A549 (cell line): Measurements from ENCODE around the gene MVB12B. TPM values are rescaled to one million over a fixed set of nuclear protein-coding genes. Genes with fewer than 3 reads are reported as not detected.

Experiments
- ATAC-seq, 2 experiments: fragments of 200-7000 bp in 1 of 2; fragments of >200 bp in 1 of 2; cut with Nextera tagmentation in 1 of 2; cut with Tn5 transposase in 1 of 2; 3 replicates each; pipeline versions ENCODE4 v1.8.0 to v1.9.1; 2018 to 2020; ENCODE audit warnings: mild to moderate bottlenecking in 1 of 2, moderate library complexity in 1 of 2
- CTCF ChIA-PET: fragments of 300-600 bp; sonication (Branson Sonifier 250); formaldehyde crosslinking; extraction: SDS; loops from one replicate; lab custom pipeline; 2021; ENCODE audit warnings: antibody characterized with exemption, inconsistent platforms; lab: Yijun Ruan, JAX
- POLR2A ChIA-PET: fragments of 350-600 bp; formaldehyde crosslinking; extraction: SDS; loops from one replicate; lab custom pipeline; 2021; ENCODE audit warnings: antibody characterized with exemption, inconsistent platforms; lab: Yijun Ruan, JAX
- DNase-seq, 2 experiments: peaks; one replicate each; pipeline versions ENCODE4 v3.0.0 to v3.0.0-alpha.2; 2011 to 2016; ENCODE audit warnings: low read depth in 1 of 2, low spot score in 1 of 2
- FAIRE-seq: peaks from 2 replicates; lab custom pipeline; 2011; peaks lifted over from hg19 to GRCh38; lab: Jason Lieb, UNC
- H3K27ac ChIP-seq, 2 experiments: fragments of >200 bp; sonication (Bioruptor Twin); formaldehyde crosslinking; 3 replicates each; pipeline ENCODE4 v1.5.1; 2016 to 2017
- H3K4me1 ChIP-seq: fragments of >200 bp; sonication (Bioruptor Twin); formaldehyde crosslinking; 3 replicates; pipeline ENCODE4 v1.6.1; 2016
- H3K4me2 ChIP-seq: fragments of >200 bp; sonication (Bioruptor Twin); formaldehyde crosslinking; 3 replicates; pipeline ENCODE4 v1.6.1; 2016
- H3K4me3 ChIP-seq: fragments of >200 bp; sonication (Bioruptor Twin); formaldehyde crosslinking; 3 replicates; pipeline ENCODE4 v1.5.1; 2016
- H3K9me3 ChIP-seq: fragments of >200 bp; sonication (Bioruptor Twin); formaldehyde crosslinking; 3 replicates; pipeline ENCODE4 v1.6.1; 2016
- ATOH8 ChIP-seq: fragments of 250-450 bp; sonication (Bioruptor Pico); IDR thresholded peaks from 2 replicates; pipeline ENCODE4 v1.5.0; 2020; ENCODE audit warnings: low read depth, mild to moderate bottlenecking, moderate library complexity
- CEBPB ChIP-seq, 2 experiments: fragments of >200 bp in 1 of 2; sonication (Bioruptor Twin) in 1 of 2; formaldehyde crosslinking in 1 of 2; IDR thresholded peaks; 2 replicates each; pipeline ENCODE4 v1.6.1; 2012 to 2016
- CHD2 ChIP-seq: fragments of 150-350 bp; IDR thresholded peaks from 2 replicates; pipeline ENCODE4 v1.6.1; 2014; ENCODE audit warnings: low read length; ENCODE audit not compliant: partially characterized antibody
- EHF ChIP-seq: fragments of 250-450 bp; sonication (Bioruptor Pico); IDR thresholded peaks from 2 replicates; pipeline ENCODE4 v1.5.0; 2020; ENCODE audit warnings: mild to moderate bottlenecking
- ESRRA ChIP-seq: fragments of 150-350 bp; IDR thresholded peaks from 2 replicates; pipeline ENCODE4 v1.6.1; 2014; ENCODE audit warnings: mild to moderate bottlenecking, low read length, borderline replicate concordance
- FOSL2 ChIP-seq, 2 experiments: fragments of 450-650 bp in 1 of 2; fragments of >200 bp in 1 of 2; sonication (Bioruptor Twin) in 1 of 2; formaldehyde crosslinking; IDR thresholded peaks; 2 replicates each; pipeline versions ENCODE4 v1.5.0 to v1.6.1; 2016 to 2020; ENCODE audit warnings: mild to moderate bottlenecking in 1 of 2, moderate library complexity in 1 of 2
- HEYL ChIP-seq: fragments of 250-450 bp; sonication (Bioruptor Pico); IDR thresholded peaks from 2 replicates; pipeline ENCODE4 v1.8.0; 2021; ENCODE audit warnings: mild to moderate bottlenecking, moderate library complexity
- HMGXB4 ChIP-seq: fragments of 250-450 bp; sonication (Bioruptor Pico); IDR thresholded peaks from 2 replicates; pipeline ENCODE4 v1.5.0; 2021; ENCODE audit warnings: mild to moderate bottlenecking, moderate library complexity, borderline replicate concordance
- HOXA7 ChIP-seq: fragments of 250-450 bp; sonication (Bioruptor Pico); IDR thresholded peaks from 2 replicates; pipeline ENCODE4 v1.5.0; 2020; ENCODE audit warnings: mild to moderate bottlenecking, moderate library complexity
- HOXB13 ChIP-seq: fragments of 250-450 bp; sonication (Bioruptor Pico); IDR thresholded peaks from 2 replicates; pipeline ENCODE4 v1.5.0; 2020; ENCODE audit warnings: low read depth, mild to moderate bottlenecking, moderate library complexity
- JUN ChIP-seq, 2 experiments: fragments of >200 bp; sonication (Bioruptor Twin); formaldehyde crosslinking; IDR thresholded peaks; 2 replicates in 1 of 2; 3 replicates in 1 of 2; pipeline ENCODE4 v1.6.1; 2016 to 2017
- MAFK ChIP-seq: fragments of 450-650 bp; IDR thresholded peaks from 2 replicates; pipeline ENCODE4 v1.6.1; 2014; ENCODE audit not compliant: partially characterized antibody
- MAX ChIP-seq: IDR thresholded peaks from 2 replicates; pipeline ENCODE4 v1.6.1; 2012
- MAZ ChIP-seq: fragments of 150-350 bp; IDR thresholded peaks from 2 replicates; pipeline ENCODE4 v1.6.1; 2014; ENCODE audit warnings: antibody characterized with exemption, low read depth, low read length, borderline replicate concordance
- NFE2L2 ChIP-seq: fragments of 150-350 bp; conservative IDR thresholded peaks from 2 replicates; pipeline ENCODE4 v1.6.1; 2014; ENCODE audit warnings: low read length
- NPAS2 ChIP-seq: fragments of 250-450 bp; sonication (Bioruptor Pico); IDR thresholded peaks from 2 replicates; pipeline ENCODE4 v1.8.0; 2022; ENCODE audit warnings: mild to moderate bottlenecking, moderate library complexity, borderline replicate concordance
- POLR2A ChIP-seq: IDR thresholded peaks from 2 replicates; pipeline ENCODE4 v1.6.1; 2012; ENCODE audit warnings: mild to moderate bottlenecking, low read length
- RAD21 ChIP-seq, 2 experiments: fragments of >200 bp in 1 of 2; sonication (Bioruptor Twin) in 1 of 2; formaldehyde crosslinking in 1 of 2; IDR thresholded peaks in 1 of 2; conservative IDR thresholded peaks in 1 of 2; 2 replicates in 1 of 2; 3 replicates in 1 of 2; pipeline ENCODE4 v1.6.1; 2012 to 2018; ENCODE audit warnings: inconsistent platforms in 1 of 2
- RCOR1 ChIP-seq: fragments of 150-350 bp; IDR thresholded peaks from 2 replicates; pipeline ENCODE4 v1.6.1; 2014; ENCODE audit warnings: antibody characterized with exemption, low read length, low read depth
- RNF2 ChIP-seq: fragments of 200-600 bp; sonication (generic); IDR thresholded peaks from 2 replicates; pipeline ENCODE4 v1.6.1; 2016; ENCODE audit warnings: low read depth, mild to moderate bottlenecking, antibody characterized with exemption, moderate library complexity, borderline replicate concordance
- SMC3 ChIP-seq: fragments of >200 bp; sonication (Bioruptor Twin); formaldehyde crosslinking; IDR thresholded peaks from 3 replicates; pipeline ENCODE4 v1.6.1; 2018; ENCODE audit warnings: inconsistent platforms
- SREBF2 ChIP-seq: fragments of 450-650 bp; IDR thresholded peaks from 2 replicates; pipeline ENCODE4 v1.6.1; 2014; ENCODE audit warnings: mild to moderate bottlenecking, moderate library complexity
- ZC3H11A ChIP-seq: fragments of 450-650 bp; IDR thresholded peaks from 2 replicates; pipeline ENCODE4 v1.6.1; 2014; ENCODE audit warnings: antibody characterized with exemption, mild to moderate bottlenecking
- ZFP36 ChIP-seq: fragments of 450-650 bp; IDR thresholded peaks from 2 replicates; pipeline ENCODE4 v1.6.1; 2014; ENCODE audit warnings: borderline replicate concordance; ENCODE audit not compliant: partially characterized antibody
- ZNF302 ChIP-seq: fragments of 250-450 bp; sonication (Bioruptor Pico); IDR thresholded peaks from 2 replicates; pipeline ENCODE4 v1.9.0; 2021; ENCODE audit warnings: inconsistent platforms, mild to moderate bottlenecking, moderate library complexity
- WGBS: methylation state at CpG from one replicate; pipeline ENCODE4 v1.1.6; 2017; ENCODE audit errors: missing lambda C conversion rate; 5-methylcytosine and 5-hydroxymethylcytosine counted together
- polyA plus RNA-seq, 4 experiments: library from polyadenylated mRNA; depleted of rRNA in 3 of 4; stranded (reverse); fragments of >200 nt; fragmentation: RNase III in 1 of 4; extraction: RNeasy Plus Mini Kit Qiagen cat#74134 plus additional on column Dnase treatment in 1 of 4; gene quantifications; 2 replicates in 3 of 4; 3 replicates in 1 of 4; pipeline ENCODE4 v1.2.3, GENCODE V29; 2011 to 2017
- TF ChIP-seq, protein P1 (sequence below): fragments of >200 bp; sonication (Bioruptor Twin); formaldehyde crosslinking; IDR thresholded peaks from 3 replicates; pipeline ENCODE4 v1.6.1; 2016
- TF ChIP-seq, protein P2 (sequence below): fragments of 200-600 bp; sonication (generic); IDR thresholded peaks from 2 replicates; pipeline ENCODE4 v1.6.1; 2016; ENCODE audit warnings: antibody characterized with exemption, mild to moderate bottlenecking, moderate library complexity

Gene MVB12B
- polyA plus RNA-seq, 2 of the 4 experiments (the other 2 are of a cell fraction), result 4.6 to 5.9 TPM

GRCh38 chr9:126532951-126533925, 206.6 kb downstream of the MVB12B start:
- Histone ChIP-seq H3K4me3 (no peak overlapping the region), H3K27ac (no peak overlapping the region), H3K9me3 (no peaks in the 10 kb centered on the region), H3K4me2 (no peak overlapping the region), H3K4me1 (no peaks in the 10 kb centered on the region)
- no peak for FAIRE-seq
- no peak for DNase-seq
- ChIA-PET CTCF (interaction anchor here (0.7 to 4.4 kb wide), 14 partner anchors 11 to 581 kb away, joined by 3 to 30 read pairs (median 3); no protein-coding TSS in a partner anchor), POLR2A (interaction anchor here (1.2 kb wide), 1 partner anchor 19 kb away, joined by 3 read pairs; no protein-coding TSS in a partner anchor)
- 75% methylated on average over 23 of the region's 24 CpGs for WGBS
- no peak for ATAC-seq
- TF ChIP-seq HOXB13 (CRISPR knock-in tag) (no peak), MAFK (no peak), JUN (IDR thresholded peaks at IDR 0.05) (no peak), ZC3H11A (no peak), HOXA7 (CRISPR knock-in tag) (no peak), SREBF2 (no peak), MAX (no peak), ESRRA (no peak), ZFP36 (no peak), RCOR1 (no peak), EHF (CRISPR knock-in tag) (no peak), NPAS2 (CRISPR knock-in tag) (no peak), CHD2 (no peak), CEBPB (IDR thresholded peaks at IDR 0.05) (no peak), HEYL (CRISPR knock-in tag) (no peak)
- TF ChIP-seq, protein P1, sequence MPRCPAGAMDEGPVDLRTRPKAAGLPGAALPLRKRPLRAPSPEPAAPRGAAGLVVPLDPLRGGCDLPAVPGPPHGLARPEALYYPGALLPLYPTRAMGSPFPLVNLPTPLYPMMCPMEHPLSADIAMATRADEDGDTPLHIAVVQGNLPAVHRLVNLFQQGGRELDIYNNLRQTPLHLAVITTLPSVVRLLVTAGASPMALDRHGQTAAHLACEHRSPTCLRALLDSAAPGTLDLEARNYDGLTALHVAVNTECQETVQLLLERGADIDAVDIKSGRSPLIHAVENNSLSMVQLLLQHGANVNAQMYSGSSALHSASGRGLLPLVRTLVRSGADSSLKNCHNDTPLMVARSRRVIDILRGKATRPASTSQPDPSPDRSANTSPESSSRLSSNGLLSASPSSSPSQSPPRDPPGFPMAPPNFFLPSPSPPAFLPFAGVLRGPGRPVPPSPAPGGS, result no peak

GRCh38 chr9:126533926-126534310, 207.3 kb downstream of the MVB12B start:
- CTCF ChIA-PET, result interaction anchor here (1.1 to 4.4 kb wide), 4 partner anchors 12 to 33 kb away, joined by 3 to 30 read pairs (median 10); no protein-coding TSS in a partner anchor
- no peak overlapping the region for H3K4me2 ChIP-seq
- no peak overlapping the region for H3K27ac ChIP-seq
- POLR2A ChIA-PET, result no interaction called here
- H3K4me1 ChIP-seq, result no peaks in the 10 kb centered on the region
- WGBS, result 68% methylated on average over 14 of the region's 15 CpGs
- H3K4me3 ChIP-seq, result no peak overlapping the region
- no peaks in the 10 kb centered on the region for H3K9me3 ChIP-seq
- FAIRE-seq (no peak), ATAC-seq (no peak), DNase-seq (no peak)
- TF ChIP-seq EHF (CRISPR knock-in tag) (no peak), RAD21 (conservative IDR thresholded peaks at IDR 0.05 in 1 of 2, IDR thresholded peaks at IDR 0.05 in 1 of 2) (no peak), SMC3 (no peak), NFE2L2 (no peak), FOSL2 (IDR thresholded peaks at IDR 0.05) (no peak), FOSL2 (CRISPR knock-in tag; IDR thresholded peaks at IDR 0.05) (no peak), HOXA7 (CRISPR knock-in tag) (no peak), ZNF302 (CRISPR knock-in tag) (no peak), HMGXB4 (CRISPR knock-in tag) (no peak), RNF2 (no peak), MAX (no peak), POLR2A (no peak), ATOH8 (no peak), MAFK (no peak), MAZ (no peak), ZFP36 (no peak)
- TF ChIP-seq, protein P2, sequence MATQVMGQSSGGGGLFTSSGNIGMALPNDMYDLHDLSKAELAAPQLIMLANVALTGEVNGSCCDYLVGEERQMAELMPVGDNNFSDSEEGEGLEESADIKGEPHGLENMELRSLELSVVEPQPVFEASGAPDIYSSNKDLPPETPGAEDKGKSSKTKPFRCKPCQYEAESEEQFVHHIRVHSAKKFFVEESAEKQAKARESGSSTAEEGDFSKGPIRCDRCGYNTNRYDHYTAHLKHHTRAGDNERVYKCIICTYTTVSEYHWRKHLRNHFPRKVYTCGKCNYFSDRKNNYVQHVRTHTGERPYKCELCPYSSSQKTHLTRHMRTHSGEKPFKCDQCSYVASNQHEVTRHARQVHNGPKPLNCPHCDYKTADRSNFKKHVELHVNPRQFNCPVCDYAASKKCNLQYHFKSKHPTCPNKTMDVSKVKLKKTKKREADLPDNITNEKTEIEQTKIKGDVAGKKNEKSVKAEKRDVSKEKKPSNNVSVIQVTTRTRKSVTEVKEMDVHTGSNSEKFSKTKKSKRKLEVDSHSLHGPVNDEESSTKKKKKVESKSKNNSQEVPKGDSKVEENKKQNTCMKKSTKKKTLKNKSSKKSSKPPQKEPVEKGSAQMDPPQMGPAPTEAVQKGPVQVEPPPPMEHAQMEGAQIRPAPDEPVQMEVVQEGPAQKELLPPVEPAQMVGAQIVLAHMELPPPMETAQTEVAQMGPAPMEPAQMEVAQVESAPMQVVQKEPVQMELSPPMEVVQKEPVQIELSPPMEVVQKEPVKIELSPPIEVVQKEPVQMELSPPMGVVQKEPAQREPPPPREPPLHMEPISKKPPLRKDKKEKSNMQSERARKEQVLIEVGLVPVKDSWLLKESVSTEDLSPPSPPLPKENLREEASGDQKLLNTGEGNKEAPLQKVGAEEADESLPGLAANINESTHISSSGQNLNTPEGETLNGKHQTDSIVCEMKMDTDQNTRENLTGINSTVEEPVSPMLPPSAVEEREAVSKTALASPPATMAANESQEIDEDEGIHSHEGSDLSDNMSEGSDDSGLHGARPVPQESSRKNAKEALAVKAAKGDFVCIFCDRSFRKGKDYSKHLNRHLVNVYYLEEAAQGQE, result no peak
